GM03348 (cell line): Measurements from ENCODE around the gene SORCS2.

ENCODE experiments used
- DNase-seq: peaks from one replicate; pipeline ENCODE4 v3.0.0; 2012; ENCODE audit warnings: low spot score

The SORCS2 gene

GRCh38 chr4:7672601-7673000 is 480.3 kb downstream of the SORCS2 start:
- DNase-seq, result no peak

DNA sequence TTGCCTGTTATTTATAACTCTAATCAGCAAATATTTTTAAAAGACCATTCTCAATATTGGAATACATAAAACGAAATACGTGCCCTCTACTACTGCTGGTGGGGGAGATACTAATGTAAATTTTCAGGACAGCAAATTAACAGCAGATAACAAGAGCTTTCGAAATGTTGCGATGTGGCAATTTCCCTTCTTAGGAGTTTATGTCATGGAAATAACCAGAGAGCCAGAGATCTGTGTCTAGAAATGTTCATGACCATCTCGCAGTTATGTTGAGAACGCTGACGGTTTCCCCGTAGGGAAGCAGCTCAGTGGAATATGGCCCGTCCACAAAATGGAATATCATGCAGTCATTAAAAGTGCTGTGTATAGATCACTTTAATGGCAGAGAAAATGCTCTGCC is 480.8 kb downstream of the SORCS2 start:
- no peak for DNase-seq

GRCh38 chr4:7674706-7675105 is 482.4 kb downstream of the SORCS2 start:
- DNase-seq, result no peak

GRCh38 chr4:7675136-7675535 is 482.8 kb downstream of the SORCS2 start:
- no peak for DNase-seq

DNA sequence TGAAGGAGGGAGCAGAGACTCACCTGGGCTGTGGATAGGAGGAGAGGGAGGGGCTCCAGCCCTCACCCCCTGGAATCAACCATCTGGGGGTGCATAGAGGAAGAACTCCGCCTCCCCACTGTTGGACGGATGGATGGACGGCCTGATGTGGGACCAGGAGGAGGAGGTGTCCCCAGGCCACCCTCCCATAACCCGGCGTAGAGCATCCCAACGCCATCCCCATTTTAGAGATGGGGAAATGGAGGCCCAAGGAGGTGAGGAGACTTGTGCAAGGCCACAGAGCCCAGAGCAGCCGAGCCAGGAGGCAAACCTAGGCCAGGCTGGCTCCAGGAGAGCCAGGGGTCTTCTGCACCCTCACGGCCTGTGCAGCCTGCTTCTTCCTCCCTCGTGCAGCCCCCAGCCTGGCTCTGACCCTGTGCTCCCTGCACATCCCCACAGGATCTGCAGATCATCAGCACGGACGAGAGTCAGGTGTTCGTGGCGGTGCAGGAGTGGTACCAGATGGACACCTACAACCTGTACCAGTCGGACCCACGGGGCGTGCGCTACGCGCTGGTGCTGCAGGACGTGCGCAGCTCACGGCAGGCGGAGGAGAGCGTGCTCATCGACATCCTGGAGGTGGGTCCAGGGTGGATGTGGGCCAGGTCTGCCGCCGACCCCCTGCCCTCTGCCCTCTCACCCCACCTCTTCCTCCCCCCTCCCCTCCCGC is 483.4 kb downstream of the SORCS2 start:
- no peak for DNase-seq

- no peak for DNase-seq
Measured at GRCh38 chr4:7676398-7676922, 484.1 kb downstream of the SORCS2 start.

GRCh38 chr4:7677086-7677485 is 484.7 kb downstream of the SORCS2 start:
- DNase-seq, result no peak

DNA sequence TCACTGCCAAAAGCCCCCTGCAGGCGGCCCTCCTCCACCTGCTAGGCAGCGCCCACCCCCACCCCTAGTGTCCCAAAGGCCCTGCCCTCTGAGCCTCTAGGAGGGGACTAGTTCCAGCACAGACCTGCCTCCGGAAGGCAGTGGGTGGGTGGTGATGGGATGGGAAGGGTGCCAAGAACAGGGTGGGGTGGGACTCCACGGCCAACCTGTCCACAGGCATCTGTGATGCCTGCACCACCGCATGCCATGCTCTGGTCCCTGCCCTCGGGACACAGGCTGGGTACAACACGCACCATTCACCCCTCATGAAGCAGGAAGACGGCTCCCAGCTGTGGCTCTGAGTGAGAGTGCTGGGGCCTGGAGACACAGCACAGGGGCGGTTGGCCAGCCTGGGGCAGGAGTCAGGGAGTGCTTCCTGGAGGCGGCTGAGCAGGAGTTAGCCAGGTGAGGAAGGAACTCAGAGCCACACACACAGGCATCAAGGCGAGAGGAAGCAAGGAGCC is 485.5 kb downstream of the SORCS2 start:
- DNase-seq, result no peak

GRCh38 chr4:7678318-7678852 is 486.0 kb downstream of the SORCS2 start:
- DNase-seq, result no peak

- DNase-seq, result no peak
Measured at GRCh38 chr4:7679406-7680040, 487.2 kb downstream of the SORCS2 start.

DNA sequence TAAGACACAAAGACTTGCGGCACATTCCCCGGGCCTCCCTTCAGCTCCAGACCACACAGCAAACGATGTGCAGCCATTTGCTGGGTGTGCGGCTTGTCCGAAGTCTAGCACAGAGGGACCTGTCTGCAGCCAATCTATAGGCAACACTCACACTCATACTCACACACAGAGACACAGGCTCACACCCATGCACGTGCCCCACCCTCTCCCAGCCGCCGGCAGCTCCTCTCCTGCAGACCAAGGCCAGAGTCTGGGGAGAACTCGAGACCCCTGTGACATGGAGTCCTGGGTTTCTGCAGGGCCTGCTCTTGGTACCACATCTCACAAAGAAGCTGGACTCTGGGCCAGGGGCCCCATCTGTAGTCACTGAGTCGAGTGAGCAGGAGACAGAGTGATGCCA is 487.8 kb downstream of the SORCS2 start:
- no peak for DNase-seq

DNA sequence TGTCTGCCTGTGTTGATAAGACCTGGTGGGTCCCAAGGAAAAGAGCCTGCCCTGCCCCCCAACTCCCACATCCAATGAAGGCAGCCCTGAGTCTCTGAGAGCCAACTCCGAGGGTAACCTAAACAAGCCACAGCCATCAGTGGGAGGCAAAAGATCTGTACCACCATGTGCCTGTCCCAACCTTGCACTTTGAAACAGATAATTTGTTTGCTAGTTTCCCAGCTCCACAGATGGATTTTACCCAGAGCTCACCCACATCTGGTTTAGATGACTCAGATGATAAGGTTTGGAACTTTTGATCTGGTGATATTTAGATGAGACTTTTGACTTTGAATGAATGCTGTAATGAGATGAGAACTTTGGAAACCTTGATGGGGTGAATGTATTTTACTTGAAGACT is 488.4 kb downstream of the SORCS2 start:
- no peak for DNase-seq

- DNase-seq, result no peak
Measured at GRCh38 chr4:7683126-7683703, 490.9 kb downstream of the SORCS2 start.

GRCh38 chr4:7684294-7684693 is 492.0 kb downstream of the SORCS2 start:
- DNase-seq, result no peak

- DNase-seq, result no peak
Measured at GRCh38 chr4:7686070-7686870, 493.9 kb downstream of the SORCS2 start.

DNA sequence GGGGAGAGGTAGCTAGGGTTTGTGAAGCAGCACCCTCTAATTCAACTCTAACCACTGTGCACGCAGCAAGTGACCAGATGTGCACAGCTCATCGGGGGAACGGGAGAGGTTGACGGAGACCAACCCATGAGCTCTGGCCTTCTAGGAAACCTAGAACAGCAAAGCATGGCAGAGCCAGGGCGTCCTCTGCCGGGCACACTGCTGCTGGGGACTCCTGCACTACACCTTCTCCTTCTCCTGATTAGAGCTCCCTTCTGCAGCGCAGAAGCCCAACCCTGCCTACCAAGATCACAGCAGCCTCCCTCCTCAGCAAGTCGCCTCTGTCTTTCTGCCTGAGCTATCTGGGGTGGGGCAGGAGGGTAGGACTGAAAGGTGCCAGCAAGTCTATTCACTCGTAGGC is 494.7 kb downstream of the SORCS2 start:
- DNase-seq, result no peak

DNA sequence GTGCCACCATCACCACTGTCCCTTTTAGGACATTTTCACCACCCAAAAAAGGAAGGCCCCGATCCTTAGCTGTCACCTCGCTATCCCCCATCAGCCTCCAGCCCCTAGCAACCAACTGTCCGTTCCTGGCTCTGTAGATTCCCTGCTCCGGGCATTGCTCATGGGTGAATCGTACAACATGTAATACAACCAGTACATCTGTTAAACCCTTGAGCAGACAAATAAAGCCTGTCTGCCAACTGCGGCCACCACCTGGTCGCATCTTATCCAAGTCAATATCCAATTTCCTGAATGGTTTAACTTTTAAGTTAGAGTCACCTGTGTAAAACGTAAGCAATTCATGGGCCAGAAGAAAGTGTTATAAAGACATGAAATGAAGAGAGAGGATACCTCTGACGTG is 495.5 kb downstream of the SORCS2 start:
- no peak for DNase-seq

- DNase-seq, result no peak
Measured at GRCh38 chr4:7689773-7690693, 497.7 kb downstream of the SORCS2 start.

DNA sequence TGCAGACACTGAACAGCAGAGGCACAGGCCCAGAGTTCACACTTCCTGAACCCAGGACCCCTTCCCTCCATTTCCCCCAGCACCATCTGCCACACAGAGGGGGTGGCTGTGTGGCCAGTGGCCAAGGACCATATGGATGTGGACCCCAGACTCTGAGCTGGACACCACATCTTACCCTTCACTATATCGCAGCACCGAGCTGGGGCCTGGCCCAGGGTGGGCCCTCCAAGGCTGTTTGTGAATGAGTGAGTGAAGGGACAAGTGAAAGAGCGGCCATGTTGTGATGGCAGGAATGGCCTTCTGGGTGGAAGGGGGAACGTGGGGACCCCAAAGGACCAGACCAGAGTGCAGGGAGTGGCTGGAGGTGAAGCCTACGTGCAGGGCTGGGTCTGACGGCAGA is 498.7 kb downstream of the SORCS2 start:
- DNase-seq, result no peak

GRCh38 chr4:7691982-7692381 is 499.6 kb downstream of the SORCS2 start:
- no peak for DNase-seq
